ENCODE results near the gene UGT2A2.

UGT2A2 gene

GRCh38 chr4:69576251-69576877 lies 63.1 kb downstream of the UGT2A2 start:
- no peak for DNase-seq

- no peak for DNase-seq
These were observed 70.7 kb downstream of the UGT2A2 start for GRCh38 chr4:69568787-69569186.

GRCh38 chr4:69563424-69563823 lies 76.0 kb downstream of the UGT2A2 start:
- no peak for DNase-seq

- no peak for DNase-seq
These were observed 89.8 kb downstream of the UGT2A2 start for GRCh38 chr4:69549651-69550050.

- DNase-seq = no peak
These were observed 93.2 kb downstream of the UGT2A2 start for GRCh38 chr4:69546134-69546765.

Measured in hypothalamus (tissue), 51 donors.